NK-92 treated with Interleukin-12 subunit alpha and Interleukin-12 subunit beta, amount 100 ng/mL, for 24 hours (cell line): ENCODE results near the gene IFNLR1.

Experiments used
- DNase-seq: peaks from one replicate; lab custom pipeline; 2025; lab: John Stamatoyannopoulos, UW

Gene IFNLR1

DNA sequence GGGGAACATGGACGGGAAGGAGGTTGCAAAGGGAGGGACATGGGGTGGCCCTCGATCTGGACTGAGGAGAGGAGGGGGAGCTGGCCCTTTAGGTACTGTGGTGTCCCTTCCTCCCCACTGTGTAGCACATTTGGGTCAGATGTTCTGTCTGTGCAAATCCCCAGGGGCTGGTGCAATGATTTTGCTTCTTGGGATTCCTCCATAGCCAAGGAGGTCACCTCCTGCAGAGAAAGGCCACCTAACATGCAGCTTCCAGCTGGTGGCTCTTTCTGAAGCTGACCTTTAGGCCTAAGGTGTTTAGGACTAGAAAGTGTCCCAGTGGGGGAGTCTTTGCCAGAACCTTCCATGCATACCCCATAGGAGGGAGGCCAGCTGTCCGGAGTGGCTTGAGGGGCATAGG is 66.1 kb downstream of the IFNLR1 start:
- no peak for DNase-seq

- no peak for DNase-seq
Observed at GRCh38 chr1:24119859-24120756, 67.0 kb downstream of the IFNLR1 start.

DNA sequence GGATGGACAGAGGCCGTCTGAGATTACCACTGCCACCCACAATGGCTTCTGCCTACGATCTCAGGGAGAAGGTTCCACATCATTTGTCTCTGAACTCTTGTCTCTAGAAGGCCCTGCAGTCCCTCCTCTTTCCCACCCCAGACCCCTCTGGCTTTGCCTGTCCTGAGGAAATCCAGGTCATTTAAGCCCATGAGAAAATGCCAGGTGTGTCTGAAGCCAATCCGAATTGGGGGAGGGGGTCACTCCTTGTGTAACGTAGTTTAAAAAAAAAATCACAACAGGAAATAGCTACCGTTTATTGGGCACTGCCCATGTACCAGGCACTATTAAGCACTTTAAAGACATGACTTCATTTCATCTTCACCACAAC is 67.6 kb downstream of the IFNLR1 start:
- DNase-seq, result no peak

GRCh38 chr1:24118410-24119242 is 68.5 kb downstream of the IFNLR1 start:
- no peak for DNase-seq

DNA sequence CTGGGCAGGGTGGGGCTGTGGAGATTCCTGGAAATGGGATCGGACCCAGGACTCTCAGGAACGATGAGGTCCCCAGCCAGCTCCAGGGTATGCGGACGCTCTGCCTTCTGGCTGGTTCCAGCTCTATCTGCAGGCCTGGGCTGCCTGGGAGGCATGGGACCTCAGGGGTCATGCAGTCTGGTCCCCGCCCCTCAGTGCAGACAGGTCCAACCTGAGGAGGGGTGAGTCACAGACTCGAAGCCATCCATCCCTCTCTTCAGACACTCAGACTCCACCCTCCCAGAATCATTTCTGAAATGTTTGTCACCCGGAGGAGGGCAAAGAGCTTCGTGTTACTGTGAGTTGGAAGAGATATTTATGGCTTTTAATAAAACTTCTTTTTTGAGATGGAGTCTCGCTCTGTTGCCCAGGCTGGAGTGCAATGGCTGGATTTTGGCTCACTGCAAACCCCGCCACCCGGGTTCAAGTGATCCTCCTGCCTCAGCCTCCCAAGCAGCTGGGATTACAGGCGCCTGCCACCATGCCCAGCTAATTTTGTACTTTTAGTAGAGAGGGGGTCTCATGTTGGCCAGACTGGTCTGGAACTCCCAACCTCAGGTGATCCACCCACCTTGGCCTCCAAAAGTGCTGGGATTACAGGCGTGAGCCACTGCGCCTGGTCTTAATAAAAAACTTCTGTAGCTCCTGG is 69.2 kb downstream of the IFNLR1 start:
- no peak for DNase-seq

- DNase-seq, result no peak
Observed at GRCh38 chr1:24117132-24117531, 70.0 kb downstream of the IFNLR1 start.

DNA sequence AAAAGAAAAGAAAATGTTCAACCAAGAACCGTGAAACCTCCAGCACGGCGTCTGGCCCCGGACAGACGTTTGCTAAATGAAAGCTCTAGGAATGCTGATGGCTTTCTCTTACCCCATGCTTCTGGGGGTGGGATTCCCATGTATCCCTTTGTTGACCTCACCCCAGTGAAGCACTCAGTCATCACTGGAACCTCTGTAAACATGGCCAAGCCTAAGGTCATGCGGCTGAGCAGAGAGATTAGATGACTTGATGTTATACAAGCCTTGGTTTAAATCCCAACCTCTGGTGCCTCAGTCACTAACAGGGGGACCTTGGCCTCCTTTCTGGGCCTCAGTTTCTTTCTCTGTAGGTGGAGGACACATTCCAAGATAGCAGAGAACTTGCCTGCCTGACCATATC is 72.3 kb downstream of the IFNLR1 start:
- no peak for DNase-seq

- DNase-seq, result no peak
Observed at GRCh38 chr1:24113641-24114033, 73.5 kb downstream of the IFNLR1 start.

GRCh38 chr1:24111996-24112779 is 74.9 kb downstream of the IFNLR1 start, which contains the start of gene MYOM3:
TSS of gene MYOM3 (minus strand) at chr1:24112135. CDS start at chr1:24108636, 3,499 bp downstream.
- DNase-seq, result peak; percentile 16

DNA sequence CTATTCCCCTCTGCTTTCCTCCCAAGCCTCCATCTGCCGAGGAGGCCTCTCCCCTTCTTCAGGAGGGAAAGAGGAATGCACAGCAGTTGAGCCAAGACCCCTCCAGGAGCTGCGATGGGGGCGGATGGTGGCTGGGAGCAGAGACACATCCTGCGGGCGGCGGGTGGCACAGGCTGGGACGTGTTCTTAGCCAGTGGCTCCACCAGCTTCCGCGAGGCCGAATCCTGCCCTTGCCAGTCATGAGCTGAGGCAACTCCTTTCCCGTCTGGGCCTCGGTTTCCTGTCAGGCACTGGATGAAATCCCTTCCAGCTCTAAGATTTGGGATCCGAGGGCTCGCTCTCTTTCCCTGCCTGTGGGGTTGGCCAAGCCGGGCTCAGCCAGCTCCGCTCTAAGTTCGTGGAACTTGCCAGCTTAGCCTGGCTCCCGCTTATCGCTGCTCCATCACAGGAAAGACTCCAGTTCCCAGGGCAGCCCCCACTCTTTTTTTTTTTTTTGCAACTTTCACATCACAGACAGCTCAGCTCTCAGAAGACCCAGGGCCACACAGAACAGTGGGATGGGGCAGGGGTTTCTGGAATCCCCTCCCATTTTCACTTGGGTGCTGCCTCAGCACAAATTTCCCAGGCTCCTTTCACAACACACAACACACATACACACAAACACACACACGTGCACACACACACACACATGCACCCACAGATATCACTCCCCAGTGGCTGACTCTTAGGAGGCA is 75.7 kb downstream of the IFNLR1 start:
- no peak for DNase-seq

DNA sequence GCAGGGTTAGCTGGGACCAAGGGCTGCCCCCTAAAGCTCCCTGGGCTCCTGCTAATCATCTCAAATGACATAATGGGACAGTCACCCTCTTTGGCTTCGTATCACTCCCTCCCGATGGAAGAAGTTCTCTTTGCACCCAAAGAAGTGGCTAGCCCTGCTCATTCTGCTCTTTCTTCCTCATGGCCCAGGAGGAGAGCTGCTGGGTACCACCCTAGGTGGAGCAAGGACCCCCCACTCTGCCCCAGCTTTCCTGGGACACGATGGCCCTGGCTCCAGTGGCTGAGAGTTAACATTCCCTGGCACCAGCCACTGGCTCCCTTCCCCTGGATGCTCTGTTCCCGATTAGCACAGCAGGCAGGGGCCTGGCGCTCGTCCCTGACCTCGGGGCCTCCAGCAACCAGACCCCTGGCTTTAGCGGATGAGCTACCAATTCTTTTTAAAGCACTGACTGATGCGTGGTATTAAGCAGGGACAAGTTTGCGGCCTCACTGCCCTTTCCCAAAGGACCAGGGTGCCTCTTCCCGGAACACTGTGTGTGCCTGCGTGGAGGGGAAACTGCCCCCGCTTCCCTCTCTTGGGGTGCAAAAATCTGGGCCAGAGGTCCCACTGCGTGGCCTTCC is 76.3 kb downstream of the IFNLR1 start:
- no peak for DNase-seq

DNA sequence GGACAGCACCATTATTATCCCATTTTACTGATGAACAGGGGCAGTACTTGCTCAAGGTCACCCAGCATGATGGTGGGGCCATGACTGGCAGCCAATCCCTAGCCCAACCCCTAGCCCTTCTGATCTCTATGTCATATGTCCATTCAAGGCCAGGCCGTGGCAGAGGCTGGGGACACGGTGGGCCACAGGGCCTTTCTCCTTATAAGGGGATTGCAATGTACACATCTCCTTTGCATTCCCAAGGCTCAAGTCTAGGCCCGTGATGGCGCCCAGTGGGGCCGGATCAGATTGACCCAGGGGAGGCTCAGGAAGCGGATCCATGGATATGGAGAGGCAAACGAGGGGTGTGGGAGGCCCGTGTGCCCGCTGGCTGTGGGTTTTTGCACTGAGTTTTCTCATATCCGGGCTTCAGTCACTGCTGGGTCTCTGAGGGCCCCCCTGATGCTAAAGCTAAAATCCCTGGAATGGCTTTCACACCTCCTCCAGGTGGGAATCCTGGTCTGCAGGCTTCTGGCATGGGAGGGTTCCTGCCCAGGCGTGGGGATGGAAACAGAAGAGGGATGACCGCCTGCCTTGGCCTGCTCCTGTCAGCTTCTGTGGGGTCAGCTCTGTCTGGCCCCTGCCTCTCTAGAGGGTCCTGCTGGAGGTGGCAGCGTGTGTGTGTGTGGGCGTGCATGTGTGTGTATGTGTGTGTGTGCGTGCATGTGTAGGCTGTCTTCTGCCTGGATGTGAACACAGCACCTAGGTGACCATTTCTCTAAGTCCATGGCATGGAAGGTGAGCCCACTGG is 77.2 kb downstream of the IFNLR1 start:
- no peak for DNase-seq

GRCh38 chr1:24109166-24109483 is 78.0 kb downstream of the IFNLR1 start:
- no peak for DNase-seq

- DNase-seq, result no peak
Observed at GRCh38 chr1:24108334-24109165, 78.5 kb downstream of the IFNLR1 start.

- DNase-seq, result no peak
Observed at GRCh38 chr1:24107462-24108138, 79.5 kb downstream of the IFNLR1 start.

DNA sequence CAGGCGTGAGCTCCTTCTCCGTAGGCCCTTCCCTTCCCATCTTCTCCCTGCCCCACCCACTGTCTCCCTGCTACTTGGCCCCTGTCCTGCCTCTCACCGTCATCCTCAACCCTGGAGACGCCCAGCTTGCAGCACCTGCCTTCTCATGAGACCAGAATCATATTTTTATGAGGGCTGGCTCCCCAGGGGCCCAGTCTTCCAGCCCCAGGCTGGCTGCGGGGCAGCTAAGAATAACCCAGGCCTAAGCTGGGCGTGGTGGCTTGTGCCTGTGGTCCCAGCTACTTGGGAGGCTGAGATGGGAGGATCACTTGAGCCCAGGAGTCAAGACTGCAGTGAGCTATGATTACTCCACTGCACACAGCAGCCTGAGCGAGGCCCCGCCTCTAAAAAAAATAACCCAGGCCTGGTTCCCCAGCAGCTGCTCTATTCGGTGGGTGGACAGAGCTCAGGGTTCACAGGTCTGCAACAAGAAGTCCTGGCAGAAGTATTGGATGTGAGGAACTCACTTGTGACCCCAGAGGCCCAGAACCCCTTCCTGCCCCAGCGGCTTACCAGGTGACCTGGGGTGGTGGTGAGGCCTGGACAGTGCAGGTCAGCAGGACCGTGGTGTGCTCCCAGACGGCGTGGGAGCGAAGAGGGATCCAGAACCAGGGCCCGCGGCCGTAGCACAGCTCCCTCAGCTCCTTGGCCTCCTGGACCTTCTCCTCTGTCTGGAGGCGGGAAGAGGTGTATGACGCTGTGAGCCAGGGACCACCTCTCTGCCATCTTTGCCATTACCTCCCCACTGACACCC is 81.5 kb downstream of the IFNLR1 start:
- DNase-seq, result no peak

DNA sequence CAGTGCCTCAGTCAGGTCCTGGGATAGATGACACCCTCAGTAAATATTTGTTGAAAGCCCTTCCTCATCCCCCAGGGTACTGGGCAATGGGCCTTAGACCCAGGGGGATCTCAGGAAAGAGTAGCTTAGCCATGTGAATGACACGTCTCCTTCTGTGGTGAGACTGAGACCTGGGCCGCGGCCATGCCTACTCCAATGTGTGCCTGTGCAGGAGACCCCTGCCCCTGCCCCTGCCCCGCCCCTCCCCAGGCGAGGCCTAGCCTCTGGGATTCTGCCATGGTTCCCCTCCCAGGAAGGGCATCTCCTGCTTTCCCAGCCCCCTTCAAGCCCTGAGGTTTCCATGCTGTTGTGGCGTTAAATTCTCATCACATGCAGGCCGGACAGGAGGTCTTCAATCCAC is 82.2 kb downstream of the IFNLR1 start:
- no peak for DNase-seq
